H54 (cell line): Measurements from ENCODE around the gene BAIAP2L2.
"Not testable (repeated sequence)": the region's sequence is repeated elsewhere in the genome, so short reads cannot be mapped to it uniquely, and the experiment has no call there.

Experiments
- DNase-seq: peaks from one replicate; pipeline ENCODE4 v3.0.0; 2011; ENCODE audit warnings: low spot score, mixed read lengths; ENCODE audit not compliant: insufficient read length
- FAIRE-seq: peaks from 3 replicates; lab custom pipeline; 2011; peaks lifted over from hg19 to GRCh38; lab: Jason Lieb, UNC
- POLR2A ChIP-seq: IDR thresholded peaks from 2 replicates; pipeline ENCODE4 v1.6.1; 2011; ENCODE audit warnings: low read depth, mild to moderate bottlenecking, low read length

Gene BAIAP2L2

DNA sequence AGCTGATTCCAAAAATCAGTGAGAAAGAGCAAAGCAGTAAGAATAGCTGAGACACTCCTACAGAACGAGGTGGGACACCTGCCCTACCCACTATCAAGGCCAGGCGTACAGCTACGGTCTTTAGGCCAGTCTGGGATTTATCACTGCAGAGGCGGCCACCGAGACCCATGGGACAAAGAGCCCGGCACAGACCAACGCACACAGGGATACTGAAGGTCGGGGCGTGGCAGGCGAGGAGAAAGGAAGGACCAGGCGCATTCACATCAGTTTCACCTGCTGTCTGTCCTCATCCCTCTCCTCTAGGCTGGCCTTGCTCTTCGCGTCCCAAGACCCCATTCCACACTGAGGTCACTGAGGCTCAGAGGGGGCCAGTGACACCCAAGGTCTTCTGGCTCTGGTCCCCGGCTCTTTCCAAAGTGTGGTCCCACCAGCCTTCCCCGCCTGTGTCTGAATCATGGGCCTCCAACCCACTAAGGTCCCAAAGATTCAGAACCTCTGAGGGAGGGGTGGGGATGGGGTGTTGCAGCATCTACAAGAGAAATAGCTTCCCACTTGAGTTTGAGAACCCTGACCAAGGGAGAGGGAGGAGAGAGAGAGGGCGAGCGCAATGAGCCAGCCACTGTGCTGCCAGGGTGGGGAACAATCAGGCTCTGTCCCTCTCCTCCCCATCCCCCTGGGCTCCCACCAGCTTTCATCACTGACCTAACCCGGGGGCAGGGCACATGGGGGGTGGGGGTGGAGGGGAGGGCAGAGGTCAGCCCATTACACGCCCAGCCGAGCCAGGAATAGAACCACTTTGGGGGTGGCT lies 60.5 kb downstream of the BAIAP2L2 start:
- TF ChIP-seq POLR2A: no peak
- DNase-seq (no peak), FAIRE-seq (no peak)

DNA sequence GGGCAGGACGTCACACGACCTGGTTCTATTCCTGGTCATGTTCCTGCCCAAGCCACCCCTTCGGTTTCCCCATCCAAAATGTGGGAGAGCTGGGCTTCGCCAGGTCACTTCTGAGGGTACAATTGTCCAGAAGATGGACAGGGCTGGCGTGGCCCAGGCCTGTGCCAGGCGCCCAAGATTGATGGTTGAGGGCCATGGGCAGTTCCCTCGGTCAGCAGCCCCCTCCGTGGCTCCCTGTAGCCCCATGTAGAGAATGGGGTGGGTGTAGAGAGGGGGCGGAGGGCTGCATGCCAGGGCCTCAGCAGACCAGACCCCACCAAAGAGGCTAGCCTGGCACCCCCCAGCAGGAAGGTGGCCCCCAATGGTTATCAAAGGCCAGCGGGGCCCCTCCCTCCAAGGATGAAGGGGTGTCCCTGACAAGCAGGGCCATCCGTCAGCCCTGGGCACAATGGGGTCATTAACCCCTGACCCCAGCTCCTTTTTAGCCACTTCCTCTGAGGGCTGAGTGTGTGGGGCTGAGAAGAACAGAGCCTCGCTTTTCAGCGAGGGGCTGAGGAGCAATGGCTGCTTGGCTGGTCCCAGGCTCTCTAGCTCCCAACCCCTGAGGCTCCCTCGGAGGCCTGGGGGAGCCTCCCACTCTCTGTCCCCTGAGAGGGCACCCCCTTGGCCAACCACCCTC lies 64.3 kb downstream of the BAIAP2L2 start:
- TF ChIP-seq POLR2A: no peak
- FAIRE-seq (no peak), DNase-seq (no peak)

DNA sequence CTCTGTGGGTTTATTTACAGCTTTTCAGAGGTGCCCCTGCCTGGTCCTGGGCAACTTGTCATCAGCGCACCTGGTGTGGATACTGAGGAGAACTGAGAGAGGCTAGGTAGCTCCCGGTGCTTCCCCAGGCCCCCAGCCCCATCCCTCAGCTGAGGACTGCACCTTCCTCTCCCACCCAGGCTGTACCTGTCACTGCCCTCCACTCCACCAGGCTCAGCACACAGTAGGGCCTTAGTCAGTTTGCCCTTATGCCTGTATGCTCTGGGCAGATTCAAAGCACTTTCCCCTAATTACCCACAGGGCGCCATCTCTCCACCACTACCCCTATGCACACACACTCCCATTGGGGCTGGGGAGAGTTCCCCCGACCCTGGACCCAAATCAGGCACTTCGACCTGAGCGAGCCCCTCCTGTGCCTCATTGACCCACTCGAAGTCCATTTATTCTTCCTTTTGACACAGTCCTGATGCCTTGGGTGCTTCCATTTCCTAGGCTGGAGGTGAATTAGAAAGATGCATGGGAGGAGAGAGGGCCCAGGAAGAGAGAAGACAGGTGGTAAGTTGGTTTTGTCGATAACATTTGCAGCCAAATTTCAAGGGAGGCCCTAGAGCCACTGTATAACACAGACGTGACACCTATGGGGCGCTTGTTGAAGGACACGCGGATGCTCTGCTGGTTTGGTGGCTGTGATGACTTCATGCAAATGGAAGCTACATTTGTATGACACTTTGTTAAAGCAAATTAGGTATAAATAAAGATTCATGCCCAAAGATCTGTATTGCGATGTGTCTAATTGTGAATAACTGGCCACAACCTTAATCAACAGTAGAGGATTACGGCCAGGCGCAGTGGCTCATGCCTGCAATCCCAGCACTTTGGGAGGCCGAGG lies 67.1 kb downstream of the BAIAP2L2 start:
- no peak for TF ChIP-seq POLR2A
- DNase-seq (no peak), FAIRE-seq (no peak)

DNA sequence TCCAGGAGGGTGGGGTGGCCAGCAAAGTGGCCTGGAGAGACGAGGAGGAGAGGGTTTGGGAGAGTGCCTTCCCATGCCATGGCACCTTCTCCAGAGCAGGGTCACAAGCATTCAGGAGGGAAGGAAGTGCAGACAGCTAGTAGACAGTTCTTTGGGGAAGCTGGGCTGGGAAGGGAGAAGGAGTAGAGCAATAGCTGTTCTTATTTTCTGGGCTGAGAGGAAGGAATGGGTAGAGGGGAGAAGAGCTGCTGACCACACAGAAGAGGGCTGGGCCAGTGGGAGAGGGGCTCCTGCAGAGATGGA lies 68.0 kb downstream of the BAIAP2L2 start:
- TF ChIP-seq POLR2A: no peak
- no peak for FAIRE-seq

DNA sequence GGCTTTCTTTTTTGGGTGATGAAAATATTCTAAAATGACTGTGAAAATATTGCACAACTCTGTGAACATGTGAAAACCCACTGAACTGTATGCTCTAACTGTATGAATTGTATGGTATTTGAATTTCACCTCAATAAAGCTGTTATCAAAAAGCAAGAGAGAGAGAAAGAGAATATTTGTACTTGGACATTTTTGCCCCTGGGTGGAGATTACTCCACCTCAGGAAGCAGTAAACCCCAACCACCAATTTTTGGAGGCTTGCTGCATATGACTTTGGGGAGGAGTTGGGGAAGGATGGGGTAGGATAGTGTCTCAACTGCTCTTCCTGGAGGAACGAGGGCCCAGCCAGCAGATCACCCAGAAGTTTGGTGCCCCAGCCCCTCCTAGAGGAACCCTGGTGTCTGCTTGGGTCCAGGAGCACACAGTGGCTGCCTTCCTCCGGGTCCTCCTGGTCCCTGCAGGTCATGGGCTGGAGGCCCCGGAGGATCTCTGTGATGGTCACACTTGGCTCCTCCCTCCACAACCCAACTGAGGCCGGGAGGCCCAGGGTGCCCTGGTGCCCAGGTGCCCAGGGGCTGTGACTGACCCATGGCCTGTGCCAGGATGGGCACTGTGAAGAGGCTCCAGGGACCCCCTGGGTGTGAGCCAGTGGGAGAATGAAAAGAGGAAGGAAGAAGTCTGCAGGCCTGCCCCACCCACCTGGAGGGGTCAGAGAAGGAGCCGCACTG lies 68.6 kb downstream of the BAIAP2L2 start:
- no peak for FAIRE-seq
- DNase-seq: no peak
- TF ChIP-seq POLR2A: no peak

More for the DNA sequence above, 68.0 kb downstream of the BAIAP2L2 start:
- no peak for DNase-seq

DNA sequence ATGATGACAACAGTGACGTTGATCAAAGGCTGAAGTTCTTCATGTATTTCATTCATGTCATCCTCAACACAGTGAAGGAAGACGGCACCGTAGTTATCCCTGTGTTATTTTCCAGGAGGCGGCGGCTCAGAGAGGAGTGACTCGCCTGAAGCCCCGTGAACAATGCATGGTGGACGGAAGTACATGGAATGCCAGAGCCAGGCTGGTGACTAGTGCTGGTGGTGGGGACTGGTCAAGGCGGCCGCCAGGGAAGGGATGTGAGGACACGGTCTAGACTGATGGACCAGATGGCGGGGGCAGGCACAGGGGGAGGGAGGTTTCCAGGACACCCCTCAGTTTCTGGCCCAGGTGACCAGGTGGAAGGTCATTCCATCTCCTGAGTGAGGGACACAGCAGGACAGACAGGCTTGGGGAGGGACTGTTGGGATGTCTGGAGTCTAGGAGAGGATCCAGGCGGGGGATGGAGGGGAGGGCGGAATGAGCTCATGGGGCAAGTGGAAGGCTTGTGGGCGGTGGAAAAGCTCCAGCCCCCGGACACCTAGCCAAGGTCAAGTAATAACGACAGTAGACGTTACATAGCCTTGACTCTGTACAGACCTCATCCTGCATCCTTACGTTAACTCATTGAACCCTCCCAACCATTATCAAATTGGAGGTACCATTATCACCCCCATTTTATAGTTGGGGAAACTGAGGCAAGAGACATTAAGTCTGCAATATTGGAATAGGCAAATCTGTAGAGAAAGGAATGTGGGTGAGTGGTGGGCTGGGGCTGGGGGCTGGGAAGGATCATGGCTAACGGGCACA lies 69.3 kb downstream of the BAIAP2L2 start:
- DNase-seq: peak; percentile 48
- no peak for FAIRE-seq
- TF ChIP-seq POLR2A: no peak

DNA sequence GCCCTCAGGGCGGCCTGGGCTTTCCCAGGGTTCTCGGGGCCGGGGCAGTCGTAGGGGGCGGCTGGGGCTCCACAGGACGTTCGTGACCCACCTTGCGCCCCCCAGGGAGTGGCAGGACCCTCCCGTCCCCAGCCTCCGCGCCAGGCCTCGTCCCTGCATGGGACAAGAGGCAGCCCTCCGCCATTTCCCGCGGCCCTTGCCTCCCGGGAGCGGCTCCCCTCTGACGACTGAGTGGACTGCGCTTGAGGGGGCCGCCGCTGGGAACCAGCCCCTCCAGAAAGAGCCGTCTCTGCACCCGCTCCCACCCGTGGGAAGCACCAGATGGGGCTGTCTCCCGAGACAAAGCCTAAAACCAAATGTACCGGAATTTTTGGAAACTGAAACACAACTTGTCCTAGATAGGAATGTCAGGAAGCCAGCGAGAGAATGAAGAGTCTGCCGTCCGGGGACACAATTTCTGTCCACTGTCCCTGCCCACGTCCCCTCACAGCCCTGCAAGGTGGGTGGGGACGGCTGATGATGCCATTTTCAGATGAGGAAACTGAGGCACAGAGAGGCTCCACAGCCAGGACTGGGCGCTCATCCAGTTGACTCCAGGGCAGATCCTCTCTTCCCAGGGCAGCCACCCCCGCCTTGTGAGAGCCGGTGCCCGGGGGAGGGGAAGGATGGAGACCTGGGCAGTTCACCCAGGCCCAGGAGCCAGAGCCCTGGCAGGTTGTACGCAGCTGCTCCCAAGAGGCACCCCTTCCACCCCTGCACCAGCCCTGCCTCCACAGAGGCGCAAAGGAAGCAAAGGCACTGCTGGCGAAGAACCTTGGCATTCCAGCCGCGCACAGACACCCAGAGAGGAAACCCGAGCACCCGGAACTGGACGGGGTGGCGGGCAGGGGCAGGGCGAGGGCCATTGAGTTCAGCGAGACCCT lies 71.3 kb downstream of the BAIAP2L2 start:
- TF ChIP-seq POLR2A: no peak
- FAIRE-seq: no peak
- DNase-seq: no peak

DNA sequence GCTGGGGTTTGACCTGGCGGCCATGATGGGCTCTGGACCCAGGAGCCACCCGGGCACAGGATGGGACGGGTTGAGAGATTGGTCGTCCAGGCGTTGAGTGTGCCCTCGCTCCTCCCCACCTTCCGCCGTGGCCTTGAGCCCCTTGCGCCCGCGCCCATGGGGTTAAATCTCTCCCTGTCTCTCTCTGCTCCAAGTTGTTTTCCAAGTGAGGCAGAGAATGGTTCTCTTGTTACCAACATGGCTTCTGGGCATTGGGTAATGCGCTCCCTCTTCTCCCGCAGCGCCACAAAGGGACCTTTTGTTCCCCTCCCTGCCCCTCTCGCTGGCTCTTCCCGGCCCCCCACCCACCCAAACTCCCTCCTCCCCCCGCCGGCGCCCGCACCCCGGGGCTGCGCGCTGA lies 72.1 kb downstream of the BAIAP2L2 start:
- no peak for DNase-seq
- no peak for TF ChIP-seq POLR2A
- no peak for FAIRE-seq

DNA sequence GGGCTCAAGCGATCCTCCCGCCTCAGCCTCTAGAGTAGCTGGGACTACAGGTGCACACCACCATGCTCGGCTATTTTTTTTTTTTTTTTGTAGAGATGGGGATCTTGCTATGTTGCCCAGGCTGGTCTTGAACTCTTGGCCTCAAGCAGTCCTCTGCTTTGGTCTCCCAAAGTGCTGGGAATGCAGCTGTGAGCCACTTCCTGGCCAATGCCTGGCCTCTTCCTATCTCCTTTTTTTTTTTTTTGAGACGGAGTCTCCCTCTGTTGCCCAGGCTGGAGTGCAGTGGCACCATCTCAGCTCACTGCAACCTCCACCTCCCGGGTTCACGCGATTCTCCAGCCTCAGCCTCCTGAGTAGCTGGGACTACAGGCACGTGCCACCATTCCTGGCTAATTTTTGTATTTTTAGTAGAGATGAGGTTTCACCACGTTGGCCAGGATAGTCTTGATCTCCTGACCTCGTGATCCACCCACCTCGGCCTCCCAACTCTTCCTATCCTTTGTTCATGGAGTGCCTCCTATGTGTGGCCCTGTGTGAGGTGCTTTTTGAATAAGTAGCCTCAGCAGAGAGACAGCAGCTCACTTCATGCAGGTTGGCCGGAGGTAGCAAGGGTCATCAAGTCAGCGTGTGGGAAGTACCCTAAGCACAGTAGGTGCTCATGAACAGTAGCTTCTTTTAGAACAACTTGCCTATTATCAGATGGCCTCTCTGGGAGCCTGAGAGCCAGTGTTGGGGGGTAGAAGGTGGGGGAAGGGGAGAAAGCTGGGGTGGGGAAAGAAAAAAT lies 72.9 kb downstream of the BAIAP2L2 start:
- not testable (repeated sequence) for FAIRE-seq, DNase-seq

DNA sequence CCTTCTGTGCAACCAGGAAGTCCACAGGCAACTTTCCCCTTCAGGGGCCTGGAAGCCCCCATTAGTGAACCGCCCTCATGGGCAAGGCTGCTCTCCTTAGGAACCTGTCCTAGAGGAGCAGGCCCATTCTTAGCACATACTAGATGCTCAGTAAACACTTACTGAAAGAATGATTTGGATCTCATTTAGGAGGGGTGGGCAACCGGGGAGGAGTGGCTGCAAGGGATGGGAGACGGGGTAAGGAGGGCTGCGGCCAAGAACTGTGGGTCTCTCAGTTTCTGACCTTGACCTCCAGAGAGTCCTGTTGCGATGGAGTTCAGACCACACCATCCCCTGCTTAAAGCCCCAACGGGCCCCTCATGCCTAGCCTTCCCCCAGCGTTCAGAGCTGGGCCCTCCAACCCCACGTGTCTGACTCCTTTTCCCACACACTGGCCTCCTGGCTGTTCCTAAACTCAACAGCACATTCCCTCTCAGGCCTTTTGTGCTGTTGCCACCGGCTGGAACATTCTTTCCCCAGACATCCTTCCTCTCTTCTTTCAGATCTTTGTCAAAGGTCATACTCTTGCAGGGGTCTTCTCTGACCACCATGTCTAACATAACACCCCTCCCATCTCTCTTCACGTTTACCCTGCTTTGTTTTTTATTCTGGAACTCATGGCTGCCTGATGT lies 74.0 kb downstream of the BAIAP2L2 start:
- no peak for TF ChIP-seq POLR2A
- DNase-seq (no peak), FAIRE-seq (no peak)

DNA sequence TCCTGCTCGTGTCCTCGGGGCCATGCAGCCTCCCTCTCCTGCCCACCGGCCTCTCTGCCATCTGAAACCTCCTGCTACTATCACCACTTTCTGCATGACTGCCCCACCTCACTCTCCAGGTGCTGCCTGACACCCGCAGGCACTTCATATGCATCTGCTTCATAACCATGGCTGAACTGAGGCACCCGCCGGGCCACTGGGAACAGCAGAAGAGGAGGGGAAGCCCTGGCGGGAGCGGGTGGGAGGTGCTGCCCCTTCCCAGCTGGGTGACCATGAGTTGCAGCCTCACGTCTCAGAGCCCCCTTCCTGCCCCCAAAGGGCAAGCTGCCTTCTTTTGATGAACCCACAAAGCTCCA lies 75.0 kb downstream of the BAIAP2L2 start:
- no peak for TF ChIP-seq POLR2A
- no peak for DNase-seq
- no peak for FAIRE-seq
